GM12878 (cell line): Measurements from ENCODE around the gene PANX2. TPM values are rescaled to one million over a fixed set of nuclear protein-coding genes. Genes with fewer than 3 reads are reported as not detected.

Source experiments
- ATAC-seq: fragments of 200-7000 bp; cut with Tn5 transposase; 3 replicates; pipeline ENCODE4 v1.9.1; 2020; ENCODE audit warnings: mild to moderate bottlenecking, moderate library complexity
- BruUV-seq: library from RNA; stranded (reverse); fragments of 400-500 nt; replicated peaks from 2 replicates; lab custom pipeline; 2021; lab: Mats Ljungman, UMichigan
- CTCF ChIA-PET: fragments of 300-600 bp; sonication (Branson Sonifier 250); formaldehyde crosslinking; extraction: SDS; loops from one replicate; lab custom pipeline; 2021; ENCODE audit warnings: inconsistent platforms; lab: Yijun Ruan, JAX
- POLR2A ChIA-PET: fragments of 350-600 bp; formaldehyde crosslinking; extraction: SDS; loops from one replicate; lab custom pipeline; 2021; ENCODE audit warnings: inconsistent platforms; lab: Charles Lee
- RAD21 ChIA-PET: fragments of 300-600 bp; sonication (Branson Sonifier 250); formaldehyde crosslinking; loops from one replicate; lab custom pipeline; 2023; ENCODE audit warnings: antibody characterized with exemption; ENCODE audit not compliant: unreplicated experiment; lab: Charles Lee
- SMC1A ChIA-PET: fragments of 300-600 bp; sonication (Branson Sonifier 250); formaldehyde crosslinking; loops from one replicate; lab custom pipeline; 2023; ENCODE audit not compliant: unreplicated experiment, uncharacterized antibody; lab: Charles Lee
- DNase-seq: peaks from one replicate; pipeline ENCODE4 v3.0.0-alpha.2; 2011; ENCODE audit warnings: low read depth, low spot score
- FAIRE-seq: peaks from 3 replicates; lab custom pipeline; 2011; peaks lifted over from hg19 to GRCh38; lab: Jason Lieb, UNC
- H2AFZ ChIP-seq: 2 replicates; pipeline ENCODE4 v1.6.0; 2011; ENCODE audit warnings: low read depth, low read length, control low read depth; ENCODE audit not compliant: control insufficient read depth
- H3K27ac ChIP-seq: 2 replicates; pipeline ENCODE4 v1.5.1; 2011; ENCODE audit warnings: control low read depth; ENCODE audit not compliant: control insufficient read depth, insufficient read depth
- H3K27me3 ChIP-seq, 2 experiments: replicated peaks in 1 of 2; 2 replicates each; pipeline versions ENCODE4 v1.6.0 to v1.6.1; 2011; ENCODE audit warnings: low read length in 1 of 2; ENCODE audit not compliant: control insufficient read depth in 2 of 2, insufficient read depth in 2 of 2
- H3K36me3 ChIP-seq, 2 experiments: 2 replicates each; pipeline ENCODE4 v1.5.1; 2011; ENCODE audit warnings: low read length in 1 of 2; ENCODE audit not compliant: control insufficient read depth in 2 of 2, insufficient read depth in 2 of 2
- H3K4me1 ChIP-seq: 2 replicates; pipeline ENCODE4 v1.6.1; 2011; ENCODE audit warnings: mild to moderate bottlenecking, low read length, moderate library complexity, mixed read lengths; ENCODE audit not compliant: control insufficient read depth, insufficient read depth
- H3K4me2 ChIP-seq: 2 replicates; pipeline ENCODE4 v1.6.0; 2011; ENCODE audit warnings: control low read depth; ENCODE audit not compliant: control insufficient read depth, insufficient read depth
- H3K4me3 ChIP-seq: fragments of 200-600 bp; sonication (generic); 2 replicates; pipeline ENCODE4 v1.5.1; 2016
- H3K79me2 ChIP-seq: 2 replicates; pipeline ENCODE4 v1.6.0; 2011; ENCODE audit warnings: low read length; ENCODE audit not compliant: control insufficient read depth, insufficient read depth
- H3K9ac ChIP-seq: 2 replicates; pipeline ENCODE4 v1.8.0; 2011; ENCODE audit warnings: low read length, control low read depth, mixed read lengths; ENCODE audit not compliant: control insufficient read depth, insufficient read depth
- H3K9me3 ChIP-seq: replicated peaks from 3 replicates; pipeline ENCODE4 v1.5.1; 2011; ENCODE audit warnings: mild to moderate bottlenecking, low read length; ENCODE audit not compliant: control insufficient read depth, insufficient read depth
- H4K20me1 ChIP-seq: 2 replicates; pipeline ENCODE4 v1.6.0; 2011; ENCODE audit not compliant: control insufficient read depth, insufficient read depth
- ASH2L ChIP-seq: fragments of 300-600, 200-600 bp; sonication (generic); IDR thresholded peaks from 2 replicates; pipeline ENCODE4 v1.6.1; 2017; ENCODE audit warnings: low read depth, mild to moderate bottlenecking, borderline replicate concordance
- EED ChIP-seq: sonication (generic); IDR thresholded peaks from 2 replicates; pipeline ENCODE4 v1.6.1; 2016; ENCODE audit warnings: antibody characterized with exemption, low read depth
- HCFC1 ChIP-seq: fragments of 150-350 bp; IDR thresholded peaks from 2 replicates; pipeline ENCODE4 v1.6.1; 2014; ENCODE audit warnings: low read length
- MEF2A ChIP-seq: IDR thresholded peaks from 2 replicates; pipeline ENCODE4 v1.6.1; 2011; ENCODE audit warnings: low read depth, mild to moderate bottlenecking, low read length, moderate library complexity; ENCODE audit not compliant: insufficient read depth
- MEF2B ChIP-seq: fragments of 450-650 bp; IDR thresholded peaks from 2 replicates; pipeline ENCODE4 v1.6.1; 2018; ENCODE audit warnings: mild to moderate bottlenecking, moderate library complexity; ENCODE audit not compliant: partially characterized antibody, poor library complexity, severe bottlenecking
- NFXL1 ChIP-seq: fragments of 450-650 bp; IDR thresholded peaks from 2 replicates; pipeline ENCODE4 v1.6.1; 2017; ENCODE audit warnings: antibody characterized with exemption, mild to moderate bottlenecking, borderline replicate concordance
- NFYA ChIP-seq: IDR thresholded peaks from 2 replicates; pipeline ENCODE4 v1.6.1; 2011; ENCODE audit warnings: low read depth, mild to moderate bottlenecking, low read length, improper control_type of control experiment, borderline replicate concordance
- NFYB ChIP-seq: IDR thresholded peaks from 2 replicates; pipeline ENCODE4 v1.6.1; 2011; ENCODE audit warnings: low read depth, mild to moderate bottlenecking, low read length, improper control_type of control experiment, moderate library complexity; ENCODE audit not compliant: insufficient read depth
- POLR2AphosphoS5 ChIP-seq: IDR thresholded peaks from 2 replicates; pipeline ENCODE4 v1.6.1; 2011; ENCODE audit warnings: mild to moderate bottlenecking, low read length, inconsistent platforms
- POU2F2 ChIP-seq: IDR thresholded peaks from 3 replicates; pipeline ENCODE4 v1.6.1; 2011; ENCODE audit warnings: low read depth, mild to moderate bottlenecking, low read length, borderline replicate concordance
- ZNF217 ChIP-seq: fragments of 450-650 bp; IDR thresholded peaks from 2 replicates; pipeline ENCODE4 v1.6.1; 2017; ENCODE audit warnings: antibody characterized with exemption, mild to moderate bottlenecking
- ZSCAN29 ChIP-seq: fragments of 450-650 bp; IDR thresholded peaks from 2 replicates; pipeline ENCODE4 v1.6.1; 2017; ENCODE audit warnings: mild to moderate bottlenecking, moderate library complexity
- ZZZ3 ChIP-seq: IDR thresholded peaks from 2 replicates; pipeline ENCODE4 v1.6.1; 2011; ENCODE audit warnings: low read depth; ENCODE audit not compliant: control insufficient read depth, insufficient read length
- WGBS: methylation state at CpG from one replicate; pipeline ENCODE4 v1.1.6; 2016; ENCODE audit warnings: low lambda C conversion rate; ENCODE audit not compliant: insufficient replicate concordance, insufficient coverage; ENCODE audit errors: missing lambda C conversion rate; 5-methylcytosine and 5-hydroxymethylcytosine counted together
- in situ Hi-C: fragments of 300-500 bp; cut with MboI; formaldehyde crosslinking; loops from 9 replicates; pipeline ENCODE4 v1.14.3; 2018; ENCODE audit warnings: mixed read lengths
- intact Hi-C: fragments of 100-400 bp; cut with micrococcal nuclease; formaldehyde crosslinking; loops from one replicate; pipeline ENCODE4 v1.14.2; 2022; ENCODE audit not compliant: unreplicated experiment
- polyA plus RNA-seq, 11 experiments: library from polyadenylated mRNA; depleted of rRNA in 4 of 11; unstranded in 6 of 11; stranded (reverse) in 5 of 11; fragments of >200 nt; fragmentation: Nextera tagmentation in 4 of 11; fragmentation: Illumina TruSeq in 1 of 11; extraction: Ambion mirVana in 4 of 11; extraction: Trizol in 1 of 11; gene quantifications; 1 replicate in 1 of 11; 2 replicates in 10 of 11; pipeline versions ENCODE4 v1.2.1 to v1.2.3, GENCODE V29; 2011 to 2016; ENCODE audit warnings: inconsistent platforms in 2 of 11, missing spikeins in 2 of 11, low read depth in 1 of 11
- total RNA-seq, 4 experiments: library from RNA; depleted of rRNA in 3 of 4; stranded (reverse); fragments of >200 nt in 3 of 4; fragmentation: Illumina TruSeq in 1 of 4; extraction: Trizol in 1 of 4; gene quantifications; 2 replicates each; pipeline versions ENCODE4 v1.2.1 to v1.2.3, GENCODE V29; 2013 to 2021

The PANX2 gene
- total and polyA plus RNA-seq, 10 of the 15 experiments (the other 5 are each of a cell fraction or from before 2014, with no cell fraction given): 0.04 to 0.44 (median 0.17) TPM; not detected in 5

DNA sequence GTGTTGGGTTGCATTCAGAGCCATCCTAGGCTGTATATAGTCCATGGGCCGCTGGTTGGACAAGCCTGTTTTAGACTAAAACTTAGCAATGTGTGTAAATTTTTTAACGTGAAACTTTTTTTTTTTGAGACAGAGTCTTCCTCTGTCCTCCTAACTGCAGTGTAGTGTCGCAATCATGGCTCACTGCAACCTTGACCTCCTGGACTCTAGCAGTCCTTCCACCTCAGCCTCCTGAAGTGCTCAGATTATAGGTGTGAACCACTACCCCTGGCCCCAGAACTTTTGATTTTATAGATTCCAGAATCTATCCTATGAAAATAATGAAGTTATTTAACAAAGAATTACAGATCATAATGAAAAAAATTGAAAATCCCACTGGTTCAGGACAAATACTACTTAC, 29.9 kb upstream of the PANX2 start:
- no peak overlapping the region for H3K27ac ChIP-seq
- no peaks in the 10 kb centered on the region for H3K79me2 ChIP-seq
- no peaks in the 10 kb centered on the region for H4K20me1 ChIP-seq
- 40% methylated on average over 3 of the region's 3 CpGs for WGBS
- DNase-seq: no peak
- ATAC-seq: no peak
- FAIRE-seq: no peak
- intact Hi-C loops (no loop called here), in situ Hi-C loops (no loop called here)
- no peak overlapping the region for H2AFZ ChIP-seq
- ChIA-PET RAD21 (no interaction called here), CTCF (no interaction called here), SMC1A (no interaction called here), POLR2A (no interaction called here)
- TF ChIP-seq POU2F2: no peak
- TF ChIP-seq EED: no peak
- TF ChIP-seq ZNF217: no peak
- no peak for TF ChIP-seq NFYB
- no peak for TF ChIP-seq NFXL1
- TF ChIP-seq ASH2L: no peak
- TF ChIP-seq ZZZ3: no peak
- no peak for TF ChIP-seq MEF2B
- TF ChIP-seq ZSCAN29: no peak
- TF ChIP-seq MEF2A: no peak
- no peak for TF ChIP-seq NFYA
- TF ChIP-seq POLR2AphosphoS5: no peak
- no peak for TF ChIP-seq HCFC1
- no peaks in the 10 kb centered on the region for H3K9me3 ChIP-seq
- no peaks in the 10 kb centered on the region; a peak in 1 of 4 replicates for H3K27me3 ChIP-seq
- H3K9ac ChIP-seq: no peak overlapping the region
- H3K4me2 ChIP-seq: no peak overlapping the region
- no peaks in the 10 kb centered on the region for H3K36me3 ChIP-seq
- no peak overlapping the region for H3K4me3 ChIP-seq
- peaks cover 3% of the 10 kb centered on the region; the same call in 1 of the 2 replicates for H3K4me1 ChIP-seq
- BruUV-seq: no TSS peak
